ENCODE data around the gene LSS.
"Not testable (repeated sequence)": the region's sequence is repeated elsewhere in the genome, so short reads cannot be mapped to it uniquely, and the experiment has no call there.

The LSS gene

GRCh38 chr21:46152927-46153246, 75.7 kb downstream of the LSS start:
- DNase-seq (ENCODE audit: low spot score): no peak

DNA sequence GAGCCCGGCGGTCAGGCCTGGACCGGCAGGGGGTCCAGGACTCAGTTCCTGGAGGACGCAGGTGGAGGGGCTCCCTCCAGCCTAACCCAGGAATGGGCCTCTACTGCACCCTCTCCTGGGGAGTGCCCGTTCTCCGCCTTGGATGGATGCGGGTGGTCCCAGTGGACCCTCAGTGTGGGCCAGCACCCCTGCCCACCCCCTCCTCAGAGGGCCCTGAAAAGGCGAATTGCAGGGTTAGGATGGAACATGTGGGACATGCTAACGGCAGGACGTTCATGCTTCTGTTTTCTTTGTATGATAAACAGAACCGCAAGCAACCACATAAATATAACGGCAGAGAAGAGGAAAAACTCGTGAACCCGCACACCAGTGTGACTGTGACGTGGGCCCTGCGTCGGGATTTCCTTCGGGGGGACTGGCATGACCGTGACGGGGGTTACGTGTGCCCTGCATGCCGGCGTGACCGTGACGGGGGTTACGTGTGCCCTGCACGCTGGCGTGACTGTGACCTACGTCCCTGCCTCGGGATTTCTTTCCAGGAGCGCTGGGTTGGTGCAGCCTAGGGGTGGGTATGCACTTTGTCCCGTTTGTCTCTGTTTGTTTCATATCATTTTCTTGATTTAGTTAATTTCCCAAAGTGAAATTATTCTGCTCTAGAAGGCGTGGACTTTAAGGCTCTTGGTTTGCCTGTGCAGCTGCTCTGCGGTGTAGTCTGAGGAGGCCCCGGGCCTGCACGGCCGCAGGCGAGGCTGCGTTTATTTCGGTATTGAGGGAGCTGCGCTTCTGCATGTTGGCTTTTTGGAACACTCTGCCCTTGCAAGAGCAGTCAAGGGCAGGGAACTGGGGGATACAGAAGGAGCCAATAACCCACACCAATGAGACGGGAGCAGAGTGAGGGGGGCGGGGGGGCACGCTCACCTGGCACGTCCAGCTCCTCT, 76.3 kb downstream of the LSS start:
- DNase-seq (ENCODE audit: low spot score): no peak

- no peak for DNase-seq (ENCODE audit: low spot score)
These were observed 77.1 kb downstream of the LSS start for GRCh38 chr21:46151261-46151988.

- DNase-seq (ENCODE audit: low spot score): no peak
These were observed 78.0 kb downstream of the LSS start for GRCh38 chr21:46150491-46151121.

DNA sequence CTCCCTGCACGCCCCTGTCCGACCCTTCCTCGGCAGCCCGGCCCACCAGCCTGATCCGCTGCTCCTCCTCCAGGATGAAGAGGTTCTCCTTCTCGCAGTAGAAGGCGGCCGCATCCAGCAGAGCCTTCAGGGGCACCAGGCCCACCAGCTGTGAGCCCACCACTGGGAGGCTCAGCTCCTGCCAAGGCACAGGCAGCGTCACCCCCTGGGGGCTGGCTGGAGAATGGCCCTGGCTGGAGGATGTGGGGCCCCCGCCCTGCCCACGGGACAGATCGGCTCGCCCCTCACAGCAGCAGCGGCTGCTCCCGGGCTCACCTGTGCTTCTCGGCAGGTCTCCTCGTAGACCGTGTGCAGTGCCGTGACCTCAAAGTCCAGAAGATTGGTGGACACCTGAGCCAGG, 78.5 kb downstream of the LSS start:
- no peak for DNase-seq (ENCODE audit: low spot score)

DNA sequence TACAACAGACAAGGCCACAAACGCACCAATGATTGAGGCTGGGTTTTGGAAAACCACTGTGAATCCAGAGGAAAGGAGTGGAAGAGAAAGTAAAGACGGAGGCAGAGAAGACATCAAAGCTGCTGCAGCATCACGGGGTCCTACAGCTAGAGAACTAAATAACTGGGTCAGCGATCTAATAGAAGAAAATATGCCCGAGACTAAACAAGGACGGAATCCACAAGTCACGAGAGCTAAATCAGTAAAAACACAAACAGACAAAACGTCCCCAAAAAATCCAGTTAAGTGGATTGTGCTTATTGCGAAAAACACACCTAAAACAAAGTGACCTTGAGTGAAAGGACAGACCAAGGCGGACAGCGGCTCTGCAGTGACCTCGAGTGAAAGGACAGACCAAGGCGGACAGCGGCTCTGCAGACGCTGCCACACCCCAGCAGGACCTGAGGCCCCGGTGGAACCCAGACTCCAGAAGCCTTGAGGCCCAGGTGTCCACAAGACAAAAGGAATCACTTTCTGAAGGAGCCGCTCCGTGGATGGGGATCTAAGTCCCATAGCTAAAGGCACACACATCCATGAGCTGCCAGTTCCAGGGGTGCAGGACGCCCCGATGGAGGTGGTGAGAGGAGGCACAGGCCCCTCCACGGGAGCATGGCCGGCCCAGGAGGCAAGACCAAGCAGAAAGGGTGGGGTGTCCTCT, 79.2 kb downstream of the LSS start:
- no peak for DNase-seq (ENCODE audit: low spot score)

GRCh38 chr21:46148106-46148505, 80.5 kb downstream of the LSS start:
- no peak for DNase-seq (ENCODE audit: low spot score)

DNA sequence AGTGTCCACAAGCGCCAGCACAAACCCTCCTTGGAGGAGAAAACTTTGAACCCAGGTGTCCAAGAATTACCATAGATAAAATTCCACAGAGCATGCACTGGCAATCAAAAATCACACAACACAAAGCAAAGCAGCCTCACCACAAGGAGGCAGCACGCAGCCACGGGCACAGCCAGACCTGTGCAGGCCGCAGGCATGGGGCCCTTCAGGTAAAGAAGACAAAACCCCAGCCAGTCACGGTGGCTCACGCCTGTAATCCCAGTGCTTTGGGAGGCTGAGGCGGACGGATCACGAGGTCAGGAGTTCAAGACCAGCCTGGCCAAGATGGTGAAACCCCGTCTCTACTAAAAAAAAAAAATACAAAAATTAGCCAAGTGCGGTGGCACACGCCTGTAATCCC, 81.1 kb downstream of the LSS start:
- DNase-seq (ENCODE audit: low spot score): not testable (repeated sequence)

GRCh38 chr21:46146856-46147255, 81.7 kb downstream of the LSS start:
- DNase-seq (ENCODE audit: low spot score): no peak

DNA sequence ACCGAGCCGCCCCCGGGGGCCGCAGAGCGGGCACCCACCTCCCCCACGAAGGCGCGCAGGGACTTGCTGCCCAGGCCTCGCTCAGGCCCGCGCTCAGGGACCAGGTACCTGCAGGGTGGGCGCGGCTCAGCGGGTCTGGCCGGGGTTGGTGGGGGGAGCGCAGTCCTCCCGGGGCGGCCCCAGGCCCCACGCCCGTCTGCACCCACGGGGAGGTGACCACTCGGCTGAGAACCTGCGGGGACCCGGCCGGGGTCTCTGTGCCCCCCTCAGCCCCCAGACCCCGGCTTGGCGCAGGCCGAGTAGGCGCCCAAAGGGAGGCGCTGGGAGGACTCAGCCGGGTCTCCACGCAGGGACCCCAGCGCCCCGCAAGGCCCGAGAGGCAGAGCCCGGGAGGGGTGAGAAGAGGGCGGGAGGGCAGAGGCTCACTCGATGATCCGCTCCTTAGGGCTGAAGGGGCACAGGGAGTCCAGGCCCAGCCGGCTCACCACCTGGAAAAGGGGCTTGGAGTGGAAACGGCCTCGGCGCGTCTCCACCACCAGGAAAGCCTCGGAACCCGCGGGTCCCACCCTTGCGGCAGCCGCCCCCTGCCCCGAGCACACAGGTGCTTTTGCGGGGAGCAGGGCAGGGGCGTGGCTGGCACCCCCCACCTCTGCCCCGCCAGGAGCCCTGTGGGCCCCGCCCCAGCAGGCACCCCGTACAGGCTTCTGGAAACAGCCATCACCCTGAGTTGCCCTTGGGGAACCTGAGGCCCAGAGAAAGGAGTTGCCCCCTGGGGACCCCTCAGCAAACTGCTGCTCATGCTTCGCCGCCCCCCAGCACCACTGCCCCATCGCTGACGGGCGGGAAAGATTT, 82.5 kb downstream of the LSS start:
- no peak for DNase-seq (ENCODE audit: low spot score)

DNA sequence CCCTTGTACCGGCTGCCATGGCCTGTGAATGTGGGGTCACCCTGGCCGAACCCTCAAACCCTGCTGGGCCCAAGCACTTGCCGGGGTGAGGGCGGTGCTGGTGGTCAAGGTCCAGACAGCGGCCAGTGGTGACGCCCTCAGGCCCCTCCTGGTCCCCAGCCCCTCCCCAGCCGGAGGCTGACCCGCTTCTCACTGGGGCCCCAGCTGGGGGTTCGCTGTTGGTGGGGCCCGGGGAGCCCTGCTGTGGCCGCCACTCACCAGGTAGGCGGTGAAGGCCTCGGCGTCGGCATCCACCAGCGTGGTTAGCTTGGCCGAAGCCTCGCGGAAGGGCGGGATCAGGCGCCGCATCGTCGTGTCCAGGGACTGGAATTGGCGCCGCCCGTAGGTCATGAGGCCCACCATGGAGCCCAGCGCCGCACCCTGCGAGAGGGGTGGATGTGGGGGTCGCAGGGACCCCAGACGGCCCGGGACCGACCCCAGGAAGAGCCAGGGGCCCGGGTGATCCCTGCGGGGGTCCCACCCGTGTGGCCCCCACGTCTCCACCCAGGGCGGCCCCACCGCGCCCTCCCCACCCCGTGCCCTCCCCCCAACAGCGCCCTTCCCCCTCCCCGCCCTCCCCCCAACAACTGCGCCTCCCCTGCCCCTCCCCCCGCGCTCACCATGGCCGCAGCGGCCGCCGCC, 83.3 kb downstream of the LSS start:
- no peak for DNase-seq (ENCODE audit: low spot score)

DNA sequence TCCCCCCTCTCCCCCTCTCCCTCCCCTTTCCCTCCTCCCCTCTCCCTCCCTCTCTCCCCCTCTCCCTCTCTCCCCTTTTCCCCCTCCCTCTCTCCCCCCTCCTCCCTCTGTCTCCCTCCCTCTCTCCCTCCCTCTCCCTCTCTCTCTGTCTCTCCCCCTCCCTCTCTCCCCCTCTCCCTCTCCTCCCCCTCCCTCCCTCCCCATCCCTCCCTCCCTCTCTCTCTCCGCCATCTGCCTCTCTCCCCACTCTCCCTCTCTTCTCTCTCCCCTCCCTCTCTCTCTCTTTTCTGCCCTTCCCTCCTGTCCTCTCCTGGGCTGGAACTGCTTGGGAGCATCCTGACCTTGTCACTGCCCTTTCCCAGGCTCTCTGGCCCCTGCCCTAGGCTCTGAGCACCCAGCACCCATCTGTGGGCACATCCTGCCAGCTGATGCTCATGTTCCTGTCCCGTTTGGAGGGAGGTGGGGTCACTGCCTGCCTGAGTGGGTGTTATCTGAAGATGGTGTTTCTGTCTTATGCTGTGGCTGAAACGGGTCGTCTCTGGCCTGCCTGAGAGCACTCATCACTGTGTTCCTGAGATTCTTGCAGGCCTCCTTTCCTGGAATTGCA, 84.0 kb downstream of the LSS start:
- DNase-seq (ENCODE audit: low spot score): peak; percentile 36

- DNase-seq (ENCODE audit: low spot score): no peak
These were observed 85.7 kb downstream of the LSS start for GRCh38 chr21:46142582-46143473.

- DNase-seq (ENCODE audit: low spot score): no peak
These were observed 86.6 kb downstream of the LSS start for GRCh38 chr21:46141767-46142581.

GRCh38 chr21:46140352-46141003, 88.1 kb downstream of the LSS start:
- not testable (repeated sequence) for DNase-seq (ENCODE audit: low spot score)

GRCh38 chr21:46139686-46140085, 88.9 kb downstream of the LSS start:
- DNase-seq (ENCODE audit: low spot score): no peak

DNA sequence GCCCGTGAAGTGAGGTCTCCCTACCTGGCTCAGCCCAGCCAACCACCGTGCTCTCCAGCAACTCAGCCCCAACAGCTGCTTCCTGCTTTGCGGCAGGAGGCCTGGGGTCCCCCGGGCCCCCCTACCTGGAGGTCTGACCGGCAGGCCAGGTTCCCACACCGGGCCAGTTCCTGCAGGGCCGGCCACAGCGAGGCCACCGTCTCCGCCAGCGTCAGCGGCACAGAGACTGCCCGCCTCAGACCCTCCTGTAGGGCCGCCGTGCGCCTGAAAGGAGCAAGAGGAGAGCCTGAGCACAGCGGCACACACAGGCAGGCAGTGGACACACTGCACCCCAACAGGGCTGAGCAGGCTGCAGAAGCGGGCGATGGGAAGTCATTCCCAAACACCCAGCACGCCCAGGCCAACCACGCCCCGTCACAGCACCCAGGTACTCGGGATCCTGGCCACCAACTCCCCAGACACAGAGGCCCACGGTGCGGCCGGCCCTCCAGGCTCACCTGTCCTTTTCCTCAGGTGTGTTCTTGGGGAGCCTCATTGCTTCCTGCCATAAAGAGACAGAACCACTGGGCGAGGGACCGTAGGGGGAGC, 90.1 kb downstream of the LSS start:
- DNase-seq (ENCODE audit: low spot score): no peak
